GM21515 (cell line): ENCODE data around the gene CDH3.

Experiments used
- ATAC-seq: cut with Tn5 transposase; IDR thresholded peaks from one replicate; pipeline ENCODE4 v1.9.1; 2021; ENCODE audit not compliant: unreplicated experiment

Gene CDH3

GRCh38 chr16:68644715-68645493 lies at the start of gene CDH3:
CDH3 (plus strand) TSS chr16:68645310; CDS start chr16:68645380, 70 bp downstream.
- ATAC-seq: no peak

GRCh38 chr16:68596266-68596665 lies 48.8 kb upstream of the CDH3 start:
- ATAC-seq: no peak

GRCh38 chr16:68599586-68599985 lies 45.5 kb upstream of the CDH3 start:
- ATAC-seq: no peak

GRCh38 chr16:68605746-68606145 lies 39.4 kb upstream of the CDH3 start:
- no peak for ATAC-seq

GRCh38 chr16:68607443-68607842 lies 37.7 kb upstream of the CDH3 start:
- no peak for ATAC-seq

- ATAC-seq: no peak
Observed at GRCh38 chr16:68608330-68608729, 36.8 kb upstream of the CDH3 start.

GRCh38 chr16:68612996-68613395 lies 32.1 kb upstream of the CDH3 start:
- no peak for ATAC-seq

GRCh38 chr16:68617734-68618133 lies 27.4 kb upstream of the CDH3 start:
- no peak for ATAC-seq

GRCh38 chr16:68626557-68626956 lies 18.6 kb upstream of the CDH3 start:
- ATAC-seq: no peak

- ATAC-seq: no peak
Observed at GRCh38 chr16:68627951-68628425, 17.1 kb upstream of the CDH3 start.

GRCh38 chr16:68629351-68629910 lies 15.7 kb upstream of the CDH3 start:
- ATAC-seq: no peak

GRCh38 chr16:68636064-68636560 lies 9.0 kb upstream of the CDH3 start:
- ATAC-seq: no peak

GRCh38 chr16:68636818-68637217 lies 8.3 kb upstream of the CDH3 start:
- ATAC-seq: no peak

GRCh38 chr16:68640972-68641371 lies 4.1 kb upstream of the CDH3 start:
- ATAC-seq: no peak

- no peak for ATAC-seq
Observed at GRCh38 chr16:68642047-68642435, 3.1 kb upstream of the CDH3 start.

- ATAC-seq: no peak
Observed at GRCh38 chr16:68642436-68643101, 2.5 kb upstream of the CDH3 start.

- ATAC-seq: no peak
Observed at GRCh38 chr16:68643227-68643626, 1.9 kb upstream of the CDH3 start.

GRCh38 chr16:68643847-68644246 lies 1.3 kb upstream of the CDH3 start:
- ATAC-seq: no peak

- no peak for ATAC-seq
Observed at GRCh38 chr16:68644296-68644695, 814 bp upstream of the CDH3 start.

GRCh38 chr16:68645494-68646388 lies 631 bp downstream of the CDH3 start:
- ATAC-seq: no peak
